Mucosa of rectum (tissue), 2 donors: ENCODE results near the gene GALNT12.

Source experiments
- H3K27ac ChIP-seq, 2 donors: one replicate each; pipeline ENCODE4 v1.7.0; 2013; ENCODE audit warnings: inconsistent platforms in 2 of 2, low read depth in 2 of 2, low read length in 2 of 2
- H3K27me3 ChIP-seq, 2 donors: one replicate each; pipeline ENCODE4 v1.7.0; 2013; ENCODE audit warnings: low read length in 2 of 2; ENCODE audit not compliant: control insufficient read depth in 2 of 2, insufficient read depth in 2 of 2
- H3K36me3 ChIP-seq, 2 donors: one replicate each; pipeline ENCODE4 v1.7.0; 2013; ENCODE audit warnings: low read length in 2 of 2; ENCODE audit not compliant: control insufficient read depth in 2 of 2, insufficient read depth in 2 of 2
- H3K4me1 ChIP-seq, 2 donors: one replicate each; pipeline ENCODE4 v1.7.0; 2013; ENCODE audit warnings: low read length in 2 of 2, mild to moderate bottlenecking in 1 of 2; ENCODE audit not compliant: control insufficient read depth in 2 of 2, insufficient read depth in 2 of 2
- H3K4me3 ChIP-seq, 2 donors: one replicate each; pipeline ENCODE4 v1.7.0; 2013; ENCODE audit warnings: low read length in 2 of 2
- H3K9ac ChIP-seq, 2 donors: one replicate each; pipeline ENCODE4 v1.7.0; 2013; ENCODE audit warnings: low read length in 2 of 2, low read depth in 1 of 2, mild to moderate bottlenecking in 1 of 2
- H3K9me3 ChIP-seq, 2 donors: one replicate each; pipeline ENCODE4 v1.7.0; 2013; ENCODE audit warnings: low read length in 2 of 2; ENCODE audit not compliant: control insufficient read depth in 2 of 2
- donor health status: healthy.
- donor health status: Normal muscosa, but diverticular disease.

Gene GALNT12

GRCh38 chr9:98897745-98898144, 90.3 kb downstream of the GALNT12 start:
- no peak overlapping the region for H3K9ac ChIP-seq
- no peak overlapping the region for H3K4me3 ChIP-seq
- no peaks in the 10 kb centered on the region for H3K9me3 ChIP-seq
- H3K36me3 ChIP-seq: no peaks in the 10 kb centered on the region
- peaks cover 0 to 2% of the 10 kb centered on the region in 2 donors for H3K27me3 ChIP-seq
- no peak overlapping the region for H3K27ac ChIP-seq
- no peaks in the 10 kb centered on the region for H3K4me1 ChIP-seq

GRCh38 chr9:98899408-98900056, 92.1 kb downstream of the GALNT12 start:
- Histone ChIP-seq H3K4me1 (no peaks in the 10 kb centered on the region), H3K4me3 (no peak overlapping the region), H3K9ac (no peak overlapping the region), H3K27ac (no peak overlapping the region), H3K27me3 (peaks cover 0 to 2% of the 10 kb centered on the region in 2 donors), H3K9me3 (no peaks in the 10 kb centered on the region), H3K36me3 (no peaks in the 10 kb centered on the region)
